ENCODE results near the gene BZW1.
A peak's percentile ranks its signal among the peaks of the same experiment; 100 is the strongest.

Gene BZW1

GRCh38 chr2:200864176-200865034 lies 52.7 kb downstream of the BZW1 start, which contains the start of gene CLK1 (continued):
- TF ChIP-seq ZNF16 (tag by site-specific recombination; IDR thresholded peaks at IDR 0.05; ENCODE audit: low read depth) (no peak), ZNF2 (tag by site-specific recombination; IDR thresholded peaks at IDR 0.05) (peak; percentile 14), ZSCAN23 (tag by site-specific recombination; IDR thresholded peaks at IDR 0.05) (no peak), ZNF24 (tag by site-specific recombination; IDR thresholded peaks at IDR 0.05) (0 out of 2 replicates have a peak, but pooled peaks have one; percentile 5), KLF9 (tag by site-specific recombination; IDR thresholded peaks at IDR 0.05; ENCODE audit: low read depth) (peak; percentile 67), ZNF324 (tag by site-specific recombination; IDR thresholded peaks at IDR 0.05) (peak; percentile 32; the same call in 1 of the 2 replicates), BCL11A (tag by site-specific recombination; IDR thresholded peaks at IDR 0.05; ENCODE audit: low read depth) (no peak), ZNF521 (tag by site-specific recombination; IDR thresholded peaks at IDR 0.05) (no peak), ZNF404 (tag by site-specific recombination; IDR thresholded peaks at IDR 0.05) (no peak), ZBTB26 (tag by site-specific recombination; optimal IDR thresholded peaks at IDR 0.05) (peak; percentile 98), ZSCAN5A (tag by site-specific recombination; IDR thresholded peaks at IDR 0.05) (no peak), ZNF510 (tag by site-specific recombination; IDR thresholded peaks at IDR 0.05; ENCODE audit: insufficient replicate concordance) (no peak), ZNF791 (tag by site-specific recombination; IDR thresholded peaks at IDR 0.05) (no peak), ZNF311 (tag by site-specific recombination; IDR thresholded peaks at IDR 0.05; ENCODE audit: borderline replicate concordance) (no peak), ZNF580 (tag by site-specific recombination; IDR thresholded peaks at IDR 0.05) (no peak), SCRT1 (tag by site-specific recombination; IDR thresholded peaks at IDR 0.05; ENCODE audit: borderline replicate concordance) (no peak), ZNF544 (tag by site-specific recombination; IDR thresholded peaks at IDR 0.05) (no peak), ZNF513 (tag by site-specific recombination; IDR thresholded peaks at IDR 0.05) (no peak), YY1 (tag by site-specific recombination; IDR thresholded peaks at IDR 0.05) (peak; percentile 88), MEIS1 (CRISPR knock-in tag; IDR thresholded peaks at IDR 0.05; ENCODE audit: borderline replicate concordance) (no peak), ZNF768 (tag by site-specific recombination; IDR thresholded peaks at IDR 0.05) (no peak), ZNF302 (tag by site-specific recombination; IDR thresholded peaks at IDR 0.05; ENCODE audit: low read depth) (no peak), ZNF830 (tag by site-specific recombination; IDR thresholded peaks at IDR 0.05; ENCODE audit: low read depth) (no peak), ZNF175 (tag by site-specific recombination; IDR thresholded peaks at IDR 0.05) (no peak), ZSCAN30 (tag by site-specific recombination; IDR thresholded peaks at IDR 0.05) (no peak), ZNF792 (tag by site-specific recombination; IDR thresholded peaks at IDR 0.05) (no peak), ZNF571 (tag by site-specific recombination; IDR thresholded peaks at IDR 0.05) (no peak), ZNF140 (tag by site-specific recombination; IDR thresholded peaks at IDR 0.05) (no peak), ZNF449 (tag by site-specific recombination; IDR thresholded peaks at IDR 0.05) (no peak), ZNF777 (tag by site-specific recombination; IDR thresholded peaks at IDR 0.05; ENCODE audit: borderline replicate concordance) (peak; percentile 60; the same call in 1 of the 2 replicates), ZNF416 (tag by site-specific recombination; IDR thresholded peaks at IDR 0.05) (no peak), ZSCAN4 (tag by site-specific recombination; IDR thresholded peaks at IDR 0.05) (no peak), ZNF391 (tag by site-specific recombination; IDR thresholded peaks at IDR 0.05; ENCODE audit: borderline replicate concordance, low read depth) (no peak), ZNF423 (tag by site-specific recombination; IDR thresholded peaks at IDR 0.05) (no peak)

Data from HEK293 (cell line).